Fibroblast of lung (primary cell): ENCODE data around the gene AKNA. TPM values are rescaled to one million over a fixed set of nuclear protein-coding genes. Genes with fewer than 3 reads are reported as not detected.

Source experiments
- DNase-seq, 2 donors: peaks; one replicate each; pipeline versions ENCODE4 v3.0.0 to v3.0.0-alpha.2; 2010; ENCODE audit warnings: low read depth in 2 of 2
- H2AFZ ChIP-seq: 2 replicates; pipeline ENCODE4 v1.5.1; 2012; ENCODE audit warnings: low read length, control low read depth, inconsistent platforms
- H3K27ac ChIP-seq: 2 replicates; pipeline ENCODE4 v1.5.1; 2011; ENCODE audit warnings: low read length, control low read depth; ENCODE audit not compliant: insufficient read depth
- H3K27me3 ChIP-seq: 2 replicates; pipeline ENCODE4 v1.5.1; 2011; ENCODE audit warnings: mild to moderate bottlenecking, low read length; ENCODE audit not compliant: control insufficient read depth, insufficient read depth
- H3K36me3 ChIP-seq: 2 replicates; pipeline ENCODE4 v1.5.1; 2011; ENCODE audit warnings: low read length; ENCODE audit not compliant: control insufficient read depth, insufficient read depth
- H3K4me1 ChIP-seq: 2 replicates; pipeline ENCODE4 v1.5.1; 2011; ENCODE audit warnings: low read length; ENCODE audit not compliant: control insufficient read depth, insufficient read depth; ENCODE audit errors: extremely low read depth
- H3K4me2 ChIP-seq: 2 replicates; pipeline ENCODE4 v1.5.1; 2011; ENCODE audit warnings: low read length, control low read depth; ENCODE audit not compliant: insufficient read depth; ENCODE audit errors: extremely low read depth
- H3K4me3 ChIP-seq, 4 experiments: fragments of 200-600 bp in 1 of 4; sonication (generic) in 1 of 4; replicated peaks in 1 of 4; 2 replicates each; pipeline ENCODE4 v1.5.1; 2011 to 2016; ENCODE audit warnings: low read length in 4 of 4, low read depth in 3 of 4, mild to moderate bottlenecking in 3 of 4, control low read depth in 2 of 4, inconsistent platforms in 1 of 4, mixed read lengths in 1 of 4; ENCODE audit not compliant: insufficient read depth in 1 of 4; ENCODE audit errors: control extremely low read depth in 1 of 4
- H3K79me2 ChIP-seq: 2 replicates; pipeline ENCODE4 v1.5.1; 2012; ENCODE audit warnings: mild to moderate bottlenecking, low read length, inconsistent platforms; ENCODE audit not compliant: control insufficient read depth, insufficient read depth
- H3K9ac ChIP-seq: 2 replicates; pipeline ENCODE4 v1.5.1; 2011; ENCODE audit warnings: mild to moderate bottlenecking, low read length, control low read depth; ENCODE audit not compliant: insufficient read depth
- H3K9me3 ChIP-seq: 2 replicates; pipeline ENCODE4 v1.5.1; 2012; ENCODE audit warnings: low read depth, low read length; ENCODE audit not compliant: control insufficient read depth, insufficient read depth
- H4K20me1 ChIP-seq: 2 replicates; pipeline ENCODE4 v1.5.1; 2011; ENCODE audit warnings: low read length; ENCODE audit not compliant: control insufficient read depth, insufficient read depth; ENCODE audit errors: extremely low read depth
- CTCF ChIP-seq, 2 donors: IDR thresholded peaks in 1 of 2; conservative IDR thresholded peaks in 1 of 2; 1 replicate in 1 of 2; 2 replicates in 1 of 2; pipeline ENCODE4 v1.5.1; 2011 to 2012; ENCODE audit warnings: low read length in 2 of 2, control low read depth in 1 of 2, inconsistent platforms in 1 of 2, low read depth in 1 of 2, mild to moderate bottlenecking in 1 of 2
- EZH2 ChIP-seq: IDR thresholded peaks from 2 replicates; pipeline ENCODE4 v1.5.1; 2012; ENCODE audit warnings: low read length, control low read depth, mild to moderate bottlenecking; ENCODE audit errors: missing control alignments
- polyA plus RNA-seq, 2 donors: library from polyadenylated mRNA; depleted of rRNA in 1 of 2; stranded (reverse) in 1 of 2; unstranded in 1 of 2; fragments of >200 nt; gene quantifications; 2 replicates each; pipeline ENCODE4 v1.2.1, GENCODE V29; 2011 to 2012; ENCODE audit warnings: missing spikeins in 1 of 2
- total RNA-seq: library from RNA; depleted of rRNA; stranded (reverse); fragments of >200 nt; gene quantifications from 2 replicates; pipeline ENCODE4 v1.2.1, GENCODE V29; 2014

The AKNA gene
- total and polyA plus RNA-seq, 2 donors (not counting 1 experiment from before 2014, with no cell fraction given): 5.6 to 19.3 TPM

- no peaks in the 10 kb centered on the region for H3K27me3 ChIP-seq
- DNase-seq: no peak
- H3K4me3 ChIP-seq: no peak overlapping the region
- no peak overlapping the region for H3K9ac ChIP-seq
- H2AFZ ChIP-seq: no peak overlapping the region
- H3K9me3 ChIP-seq: no peaks in the 10 kb centered on the region
- H3K79me2 ChIP-seq: no peaks in the 10 kb centered on the region
- peaks cover 28% of the 10 kb centered on the region for H3K36me3 ChIP-seq
- no peak overlapping the region for H3K27ac ChIP-seq
- no peaks in the 10 kb centered on the region for H4K20me1 ChIP-seq
- H3K4me1 ChIP-seq: peaks cover 13% of the 10 kb centered on the region
- TF ChIP-seq CTCF (conservative IDR thresholded peaks at IDR 0.05 in 1 of 2, IDR thresholded peaks at IDR 0.05 in 1 of 2; ENCODE audit: low read depth in 1 of 2, low read length in 2 of 2) (no peak), EZH2 (no peak)
- no peak overlapping the region for H3K4me2 ChIP-seq
These were observed 42.2 kb downstream of the AKNA start for GRCh38 chr9:114345493-114346065.

- H3K36me3 ChIP-seq: peaks cover 24% of the 10 kb centered on the region
- peaks cover 11% of the 10 kb centered on the region for H3K4me1 ChIP-seq
- no peak overlapping the region for H2AFZ ChIP-seq
These were observed 43.1 kb downstream of the AKNA start for GRCh38 chr9:114344692-114345091.

GRCh38 chr9:114344188-114344566 is 43.6 kb downstream of the AKNA start:
- peaks cover 6% of the 10 kb centered on the region for H3K4me1 ChIP-seq
- no peaks in the 10 kb centered on the region for H3K9me3 ChIP-seq
- H4K20me1 ChIP-seq: no peaks in the 10 kb centered on the region
- H3K79me2 ChIP-seq: no peaks in the 10 kb centered on the region
- no peak overlapping the region for H3K9ac ChIP-seq
- DNase-seq: no peak
- H3K27ac ChIP-seq: no peak overlapping the region
- no peak overlapping the region for H2AFZ ChIP-seq
- H3K27me3 ChIP-seq: no peaks in the 10 kb centered on the region
- TF ChIP-seq CTCF (conservative IDR thresholded peaks at IDR 0.05 in 1 of 2, IDR thresholded peaks at IDR 0.05 in 1 of 2; ENCODE audit: low read depth in 1 of 2, low read length in 2 of 2): no peak
- no peak for TF ChIP-seq EZH2
- no peak overlapping the region for H3K4me3 ChIP-seq
- H3K4me2 ChIP-seq: no peak overlapping the region
- H3K36me3 ChIP-seq: peaks cover 22% of the 10 kb centered on the region

More at GRCh38 chr9:114344692-114345091, 43.1 kb downstream of the AKNA start:
- DNase-seq: no peak
- Histone ChIP-seq H3K79me2 (no peaks in the 10 kb centered on the region), H3K9me3 (no peaks in the 10 kb centered on the region), H3K4me3 (no peak overlapping the region), H3K27ac (no peak overlapping the region), H3K4me2 (no peak overlapping the region), H4K20me1 (no peaks in the 10 kb centered on the region), H3K27me3 (no peaks in the 10 kb centered on the region), H3K9ac (no peak overlapping the region)
- TF ChIP-seq EZH2 (no peak), CTCF (conservative IDR thresholded peaks at IDR 0.05 in 1 of 2, IDR thresholded peaks at IDR 0.05 in 1 of 2; ENCODE audit: low read depth in 1 of 2, low read length in 2 of 2) (no peak)
